ENCODE measurements around the gene NEU3. TPM values are rescaled to one million over a fixed set of nuclear protein-coding genes. Genes with fewer than 3 reads are reported as not detected.
"Not testable (repeated sequence)": the region's sequence is repeated elsewhere in the genome, so short reads cannot be mapped to it uniquely, and the experiment has no call there.

Gene NEU3
- polyA plus RNA-seq, 1 donor (not counting 4 experiments of a cell fraction or from before 2014, with no cell fraction given) = 8.2 TPM

GRCh38 chr11:74957937-74958629, 30.6 kb upstream of the NEU3 start:
- Histone ChIP-seq H3K9ac (ENCODE audit: control insufficient read depth, extremely low read depth, insufficient read depth, low read length) (no peak overlapping the region), H3K27me3 (ENCODE audit: control insufficient read depth, extremely low read depth, insufficient read depth, low read length) (no peaks in the 10 kb centered on the region), H3K79me2 (ENCODE audit: control insufficient read depth, insufficient read depth, low read length) (peaks cover 98% of the 10 kb centered on the region), H3K9me1 (ENCODE audit: control insufficient read depth, extremely low read depth, insufficient read depth, low read length) (no peaks in the 10 kb centered on the region), H3K36me3 (ENCODE audit: control insufficient read depth in 2 of 2, extremely low read depth in 1 of 2, insufficient read depth in 2 of 2, low read length in 2 of 2) (peaks cover 3 to 24% of the 10 kb centered on the region in 2 experiments), H3K4me3 (ENCODE audit: control insufficient read depth in 2 of 3, extremely low read depth in 1 of 3, insufficient read depth in 2 of 3, low read depth in 1 of 3, low read length in 3 of 3) (no peak overlapping the region), H2AFZ (ENCODE audit: control insufficient read depth, low read length) (no peak overlapping the region), H3K9me3 (ENCODE audit: control insufficient read depth, low read depth, low read length) (no peaks in the 10 kb centered on the region), H4K20me1 (ENCODE audit: control insufficient read depth, extremely low read depth, insufficient read depth, low read length) (peaks cover 17% of the 10 kb centered on the region), H3K27ac (ENCODE audit: control insufficient read depth, insufficient read depth, low read length) (no peak overlapping the region), H3K4me2 (ENCODE audit: control insufficient read depth, extremely low read depth, insufficient read depth, low read depth, low read length) (no peak overlapping the region), H3K4me1 (ENCODE audit: control insufficient read depth, extremely low read depth, insufficient read depth, low read length) (no peaks in the 10 kb centered on the region)
- FAIRE-seq (no peak), DNase-seq (ENCODE audit: low read depth, low spot score) (no peak)
- TF ChIP-seq, protein P1, sequence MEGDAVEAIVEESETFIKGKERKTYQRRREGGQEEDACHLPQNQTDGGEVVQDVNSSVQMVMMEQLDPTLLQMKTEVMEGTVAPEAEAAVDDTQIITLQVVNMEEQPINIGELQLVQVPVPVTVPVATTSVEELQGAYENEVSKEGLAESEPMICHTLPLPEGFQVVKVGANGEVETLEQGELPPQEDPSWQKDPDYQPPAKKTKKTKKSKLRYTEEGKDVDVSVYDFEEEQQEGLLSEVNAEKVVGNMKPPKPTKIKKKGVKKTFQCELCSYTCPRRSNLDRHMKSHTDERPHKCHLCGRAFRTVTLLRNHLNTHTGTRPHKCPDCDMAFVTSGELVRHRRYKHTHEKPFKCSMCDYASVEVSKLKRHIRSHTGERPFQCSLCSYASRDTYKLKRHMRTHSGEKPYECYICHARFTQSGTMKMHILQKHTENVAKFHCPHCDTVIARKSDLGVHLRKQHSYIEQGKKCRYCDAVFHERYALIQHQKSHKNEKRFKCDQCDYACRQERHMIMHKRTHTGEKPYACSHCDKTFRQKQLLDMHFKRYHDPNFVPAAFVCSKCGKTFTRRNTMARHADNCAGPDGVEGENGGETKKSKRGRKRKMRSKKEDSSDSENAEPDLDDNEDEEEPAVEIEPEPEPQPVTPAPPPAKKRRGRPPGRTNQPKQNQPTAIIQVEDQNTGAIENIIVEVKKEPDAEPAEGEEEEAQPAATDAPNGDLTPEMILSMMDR (optimal IDR thresholded peaks at IDR 0.05 in 1 of 3, IDR thresholded peaks at IDR 0.05 in 1 of 3, conservative IDR thresholded peaks at IDR 0.05 in 1 of 3; ENCODE audit: extremely low read depth in 1 of 3, insufficient read depth in 2 of 3, low read length in 3 of 3) = no peak
- TF ChIP-seq EZH2 (IDR thresholded peaks at IDR 0.05; ENCODE audit: low read length) = no peak
- dilution Hi-C loops (cut with MboI; ENCODE audit: extremely low pct_ligation_motif_present, low sequenced_read_pairs) = no loop called here

DNA sequence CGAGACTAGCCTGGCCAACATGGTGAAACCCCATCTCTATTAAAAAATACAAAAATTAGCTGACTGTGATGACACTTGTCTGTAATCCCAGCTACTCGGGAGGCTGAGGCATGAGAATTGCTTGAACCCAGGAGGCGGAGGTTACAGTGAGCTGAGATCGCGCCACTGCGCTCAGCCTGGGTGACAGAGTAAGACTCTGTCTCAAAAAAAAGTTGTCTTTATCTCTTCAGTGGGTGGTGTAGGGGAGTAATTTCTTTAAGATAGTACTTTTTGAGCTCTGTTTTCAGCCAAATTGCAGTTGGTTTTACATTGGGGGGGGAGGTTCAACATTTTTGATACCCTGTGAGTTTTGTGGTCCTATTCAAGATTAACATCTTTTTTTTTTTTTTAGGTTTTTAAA, 28.6 kb upstream of the NEU3 start:
- H2AFZ ChIP-seq (ENCODE audit: control insufficient read depth, low read length); H3K4me3 ChIP-seq (ENCODE audit: control insufficient read depth in 2 of 3, extremely low read depth in 1 of 3, insufficient read depth in 2 of 3, low read depth in 1 of 3, low read length in 3 of 3); H3K4me1 ChIP-seq (ENCODE audit: control insufficient read depth, extremely low read depth, insufficient read depth, low read length); H3K27me3 ChIP-seq (ENCODE audit: control insufficient read depth, extremely low read depth, insufficient read depth, low read length); H3K9me3 ChIP-seq (ENCODE audit: control insufficient read depth, low read depth, low read length); H3K9me1 ChIP-seq (ENCODE audit: control insufficient read depth, extremely low read depth, insufficient read depth, low read length); DNase-seq (ENCODE audit: low read depth, low spot score); H3K9ac ChIP-seq (ENCODE audit: control insufficient read depth, extremely low read depth, insufficient read depth, low read length); H3K27ac ChIP-seq (ENCODE audit: control insufficient read depth, insufficient read depth, low read length); FAIRE-seq; dilution Hi-C loops (cut with MboI; ENCODE audit: extremely low pct_ligation_motif_present, low sequenced_read_pairs); H3K4me2 ChIP-seq (ENCODE audit: control insufficient read depth, extremely low read depth, insufficient read depth, low read depth, low read length): not testable (repeated sequence)
- H3K36me3 ChIP-seq (ENCODE audit: control insufficient read depth in 2 of 2, extremely low read depth in 1 of 2, insufficient read depth in 2 of 2, low read length in 2 of 2) = peaks cover 1 to 13% of the 10 kb centered on the region in 2 experiments
- H4K20me1 ChIP-seq (ENCODE audit: control insufficient read depth, extremely low read depth, insufficient read depth, low read length) = peaks cover 17% of the 10 kb centered on the region
- H3K79me2 ChIP-seq (ENCODE audit: control insufficient read depth, insufficient read depth, low read length) = peaks cover 95% of the 10 kb centered on the region

- H3K9ac ChIP-seq (ENCODE audit: control insufficient read depth, extremely low read depth, insufficient read depth, low read length) = no peak overlapping the region
- no peaks in the 10 kb centered on the region for H3K27me3 ChIP-seq (ENCODE audit: control insufficient read depth, extremely low read depth, insufficient read depth, low read length)
- no peaks in the 10 kb centered on the region for H3K9me3 ChIP-seq (ENCODE audit: control insufficient read depth, low read depth, low read length)
- peaks cover 5 to 13% of the 10 kb centered on the region in 2 experiments for H3K36me3 ChIP-seq (ENCODE audit: control insufficient read depth in 2 of 2, extremely low read depth in 1 of 2, insufficient read depth in 2 of 2, low read length in 2 of 2)
- H2AFZ ChIP-seq (ENCODE audit: control insufficient read depth, low read length) = no peak overlapping the region
- H3K4me2 ChIP-seq (ENCODE audit: control insufficient read depth, extremely low read depth, insufficient read depth, low read depth, low read length) = no peak overlapping the region
- DNase-seq (ENCODE audit: low read depth, low spot score) (no peak), FAIRE-seq (no peak)
- peaks cover 18% of the 10 kb centered on the region for H3K4me1 ChIP-seq (ENCODE audit: control insufficient read depth, extremely low read depth, insufficient read depth, low read length)
- peaks cover 6% of the 10 kb centered on the region for H4K20me1 ChIP-seq (ENCODE audit: control insufficient read depth, extremely low read depth, insufficient read depth, low read length)
- no peaks in the 10 kb centered on the region for H3K9me1 ChIP-seq (ENCODE audit: control insufficient read depth, extremely low read depth, insufficient read depth, low read length)
- H3K27ac ChIP-seq (ENCODE audit: control insufficient read depth, insufficient read depth, low read length) = peak overlapping the region; percentile 10
- H3K4me3 ChIP-seq (ENCODE audit: control insufficient read depth in 2 of 3, extremely low read depth in 1 of 3, insufficient read depth in 2 of 3, low read depth in 1 of 3, low read length in 3 of 3) = no peak overlapping the region
- dilution Hi-C loops (cut with MboI; ENCODE audit: extremely low pct_ligation_motif_present, low sequenced_read_pairs) = no loop called here
- TF ChIP-seq, protein P1 (optimal IDR thresholded peaks at IDR 0.05 in 1 of 3, IDR thresholded peaks at IDR 0.05 in 1 of 3, conservative IDR thresholded peaks at IDR 0.05 in 1 of 3; ENCODE audit: extremely low read depth in 1 of 3, insufficient read depth in 2 of 3, low read length in 3 of 3) = no peak
- no peak for TF ChIP-seq EZH2 (IDR thresholded peaks at IDR 0.05; ENCODE audit: low read length)
- H3K79me2 ChIP-seq (ENCODE audit: control insufficient read depth, insufficient read depth, low read length) = peaks cover 54% of the 10 kb centered on the region
These were observed 22.1 kb upstream of the NEU3 start for GRCh38 chr11:74966651-74967050.
